ENCODE data around the gene KCNB1.

DNA sequence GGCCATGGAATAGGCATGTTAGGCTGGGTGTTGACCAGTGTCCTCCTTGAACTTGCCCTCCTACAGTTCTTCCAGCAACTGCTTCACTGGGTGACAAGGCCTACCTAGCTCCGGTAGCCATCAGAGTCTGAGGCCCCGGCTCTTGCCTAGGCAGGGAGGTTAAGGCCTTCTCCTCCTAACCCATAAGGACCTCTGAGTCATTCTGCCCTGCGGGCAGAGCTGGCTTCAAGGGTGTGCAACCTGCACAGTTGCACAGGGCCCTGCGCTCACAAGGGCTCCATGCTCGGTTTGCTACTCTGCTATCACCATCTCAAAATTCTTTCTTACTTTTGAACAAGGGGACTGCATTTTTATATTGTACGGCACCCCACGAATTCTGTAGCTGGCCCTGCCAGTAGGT is 17.9 kb downstream of the KCNB1 start:
- TF ChIP-seq, protein P1, sequence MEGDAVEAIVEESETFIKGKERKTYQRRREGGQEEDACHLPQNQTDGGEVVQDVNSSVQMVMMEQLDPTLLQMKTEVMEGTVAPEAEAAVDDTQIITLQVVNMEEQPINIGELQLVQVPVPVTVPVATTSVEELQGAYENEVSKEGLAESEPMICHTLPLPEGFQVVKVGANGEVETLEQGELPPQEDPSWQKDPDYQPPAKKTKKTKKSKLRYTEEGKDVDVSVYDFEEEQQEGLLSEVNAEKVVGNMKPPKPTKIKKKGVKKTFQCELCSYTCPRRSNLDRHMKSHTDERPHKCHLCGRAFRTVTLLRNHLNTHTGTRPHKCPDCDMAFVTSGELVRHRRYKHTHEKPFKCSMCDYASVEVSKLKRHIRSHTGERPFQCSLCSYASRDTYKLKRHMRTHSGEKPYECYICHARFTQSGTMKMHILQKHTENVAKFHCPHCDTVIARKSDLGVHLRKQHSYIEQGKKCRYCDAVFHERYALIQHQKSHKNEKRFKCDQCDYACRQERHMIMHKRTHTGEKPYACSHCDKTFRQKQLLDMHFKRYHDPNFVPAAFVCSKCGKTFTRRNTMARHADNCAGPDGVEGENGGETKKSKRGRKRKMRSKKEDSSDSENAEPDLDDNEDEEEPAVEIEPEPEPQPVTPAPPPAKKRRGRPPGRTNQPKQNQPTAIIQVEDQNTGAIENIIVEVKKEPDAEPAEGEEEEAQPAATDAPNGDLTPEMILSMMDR (IDR thresholded peaks at IDR 0.05) = no peak
- TF ChIP-seq POLR2AphosphoS5 (IDR thresholded peaks at IDR 0.05) = no peak

Data from upper lobe of left lung (tissue), 4 donors.